PC-9 (cell line): ENCODE measurements around the gene PTPRD.

Source experiments
- EZH2 ChIP-seq: fragments of 200-600 bp; sonication (generic); IDR thresholded peaks from 2 replicates; pipeline ENCODE4 v1.8.0; 2017; ENCODE audit warnings: antibody characterized with exemption, low read depth
- TF ChIP-seq, protein P1 (sequence below): fragments of 200-600 bp; sonication (generic); conservative IDR thresholded peaks from 2 replicates; pipeline ENCODE4 v1.6.1; 2017; ENCODE audit warnings: mixed run types, antibody characterized with exemption, mild to moderate bottlenecking, moderate library complexity

DNA sequence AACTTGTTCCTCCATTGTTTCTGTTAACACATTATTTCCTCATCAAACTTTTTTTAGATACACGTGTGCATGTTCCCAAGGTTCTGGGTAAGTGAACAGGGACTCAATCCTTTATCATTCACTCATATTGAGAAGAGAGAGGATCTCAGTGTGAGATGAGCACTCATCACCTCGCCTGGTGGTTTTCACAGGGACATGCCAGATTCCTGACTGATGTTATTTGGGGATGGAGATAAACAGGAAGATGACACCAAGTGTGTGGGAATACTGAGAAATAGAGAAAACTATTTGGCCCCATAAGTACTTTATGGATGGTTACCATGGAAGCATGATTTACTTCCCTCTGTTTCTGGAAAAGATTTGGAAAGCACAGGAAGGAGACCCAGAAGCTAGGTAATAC is 2279.9 kb downstream of the PTPRD start:
- TF ChIP-seq, protein P1, sequence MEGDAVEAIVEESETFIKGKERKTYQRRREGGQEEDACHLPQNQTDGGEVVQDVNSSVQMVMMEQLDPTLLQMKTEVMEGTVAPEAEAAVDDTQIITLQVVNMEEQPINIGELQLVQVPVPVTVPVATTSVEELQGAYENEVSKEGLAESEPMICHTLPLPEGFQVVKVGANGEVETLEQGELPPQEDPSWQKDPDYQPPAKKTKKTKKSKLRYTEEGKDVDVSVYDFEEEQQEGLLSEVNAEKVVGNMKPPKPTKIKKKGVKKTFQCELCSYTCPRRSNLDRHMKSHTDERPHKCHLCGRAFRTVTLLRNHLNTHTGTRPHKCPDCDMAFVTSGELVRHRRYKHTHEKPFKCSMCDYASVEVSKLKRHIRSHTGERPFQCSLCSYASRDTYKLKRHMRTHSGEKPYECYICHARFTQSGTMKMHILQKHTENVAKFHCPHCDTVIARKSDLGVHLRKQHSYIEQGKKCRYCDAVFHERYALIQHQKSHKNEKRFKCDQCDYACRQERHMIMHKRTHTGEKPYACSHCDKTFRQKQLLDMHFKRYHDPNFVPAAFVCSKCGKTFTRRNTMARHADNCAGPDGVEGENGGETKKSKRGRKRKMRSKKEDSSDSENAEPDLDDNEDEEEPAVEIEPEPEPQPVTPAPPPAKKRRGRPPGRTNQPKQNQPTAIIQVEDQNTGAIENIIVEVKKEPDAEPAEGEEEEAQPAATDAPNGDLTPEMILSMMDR: no peak
- no peak for TF ChIP-seq EZH2
